Small intestine (tissue), 7 donors: ENCODE data around the gene STAMBP. TPM values are rescaled to one million over a fixed set of nuclear protein-coding genes. Genes with fewer than 3 reads are reported as not detected.
"Not testable (repeated sequence)": the region's sequence is repeated elsewhere in the genome, so short reads cannot be mapped to it uniquely, and the experiment has no call there.

Source experiments
- DNase-seq, 2 donors: peaks; one replicate each; pipeline versions ENCODE4 v3.0.0 to v3.0.0-alpha.2; 2013
- FAIRE-seq: peaks from 2 replicates; lab custom pipeline; 2012; peaks lifted over from hg19 to GRCh38; lab: Jason Lieb, UNC
- H3K27ac ChIP-seq, 3 donors: one replicate each; pipeline ENCODE4 v1.5.1; 2013; ENCODE audit warnings: low read length in 2 of 3, mild to moderate bottlenecking in 2 of 3, control low read depth in 1 of 3, inconsistent platforms in 1 of 3, low read depth in 1 of 3, moderate library complexity in 1 of 3
- H3K27me3 ChIP-seq, 3 donors: one replicate each; pipeline ENCODE4 v1.6.1; 2013; ENCODE audit warnings: low read length in 3 of 3, inconsistent platforms in 1 of 3; ENCODE audit not compliant: control insufficient read depth in 3 of 3, insufficient read depth in 3 of 3
- H3K36me3 ChIP-seq, 3 donors: one replicate each; pipeline ENCODE4 v1.6.1; 2013; ENCODE audit warnings: low read length in 3 of 3, inconsistent platforms in 1 of 3, low read depth in 1 of 3, mild to moderate bottlenecking in 1 of 3, moderate library complexity in 1 of 3; ENCODE audit not compliant: control insufficient read depth in 3 of 3, insufficient read depth in 2 of 3
- H3K4me1 ChIP-seq, 3 donors: one replicate each; pipeline ENCODE4 v1.6.1; 2013; ENCODE audit warnings: low read length in 2 of 3, inconsistent platforms in 1 of 3, low read depth in 1 of 3, mild to moderate bottlenecking in 1 of 3, moderate library complexity in 1 of 3; ENCODE audit not compliant: control insufficient read depth in 3 of 3, insufficient read depth in 2 of 3
- H3K4me3 ChIP-seq, 3 donors: one replicate each; pipeline ENCODE4 v1.5.1; 2013; ENCODE audit warnings: low read length in 3 of 3, control low read depth in 1 of 3, inconsistent platforms in 1 of 3, low read depth in 1 of 3, mild to moderate bottlenecking in 1 of 3, moderate library complexity in 1 of 3
- H3K9me3 ChIP-seq, 2 donors: one replicate each; pipeline ENCODE4 v1.6.1; 2013; ENCODE audit warnings: low read depth in 1 of 2, low read length in 1 of 2; ENCODE audit not compliant: control insufficient read depth in 2 of 2, insufficient read depth in 1 of 2
- WGBS, 3 donors: extraction: QIAGEN DNeasy Blood & Tissue Kit; methylation state at CpG; one replicate each; pipeline ENCODE4 v1.1.7; 2013; 5-methylcytosine and 5-hydroxymethylcytosine counted together
- polyA plus RNA-seq, 4 donors: library from polyadenylated mRNA; stranded (reverse) in 3 of 4; unstranded in 1 of 4; fragments of 200-250 nt in 3 of 4; fragments of 120-200 nt in 1 of 4; gene quantifications; one replicate each; pipeline versions ENCODE4 v1.2.1 to v1.2.3, GENCODE V29; 2013
- donor health status: healthy with polysubstance abuse.
- donor health status: control.
- donor health status: control.
- donor health status: Bipolar disorder and iron deficiency.
- donor health status: healthy.

Gene STAMBP
- polyA plus RNA-seq, 4 donors, result 30.3 to 51.4 (median 40.1) TPM

DNA sequence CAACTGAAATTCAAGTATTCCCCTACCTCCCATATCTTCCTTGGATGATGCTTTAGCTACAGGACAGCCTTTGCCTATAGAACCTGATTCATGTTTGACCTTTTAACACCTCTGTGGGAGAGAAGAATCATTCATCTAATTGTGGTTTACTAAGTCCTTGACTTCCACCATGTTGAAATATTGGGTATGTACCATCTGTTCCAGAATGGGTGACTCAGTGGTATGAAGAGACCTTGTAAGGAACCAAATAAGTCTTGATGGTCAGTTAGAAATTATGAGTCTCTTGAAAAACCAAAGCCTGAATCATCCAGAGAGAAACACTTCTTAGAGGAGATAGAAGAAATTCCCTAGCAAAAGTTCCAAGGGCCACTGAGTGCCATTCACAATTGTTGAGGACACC, 27.5 kb downstream of the STAMBP start:
- Histone ChIP-seq H3K4me1 (peaks cover 0 to 1% (median 0%) of the 10 kb centered on the region in 3 donors), H3K27ac (no peak overlapping the region), H3K27me3 (no peaks in the 10 kb centered on the region), H3K9me3 (no peaks in the 10 kb centered on the region), H3K36me3 (peaks cover 20 to 36% (median 36%) of the 10 kb centered on the region in 3 donors), H3K4me3 (no peak overlapping the region)
- FAIRE-seq, result no peak
- DNase-seq, result no peak

DNA sequence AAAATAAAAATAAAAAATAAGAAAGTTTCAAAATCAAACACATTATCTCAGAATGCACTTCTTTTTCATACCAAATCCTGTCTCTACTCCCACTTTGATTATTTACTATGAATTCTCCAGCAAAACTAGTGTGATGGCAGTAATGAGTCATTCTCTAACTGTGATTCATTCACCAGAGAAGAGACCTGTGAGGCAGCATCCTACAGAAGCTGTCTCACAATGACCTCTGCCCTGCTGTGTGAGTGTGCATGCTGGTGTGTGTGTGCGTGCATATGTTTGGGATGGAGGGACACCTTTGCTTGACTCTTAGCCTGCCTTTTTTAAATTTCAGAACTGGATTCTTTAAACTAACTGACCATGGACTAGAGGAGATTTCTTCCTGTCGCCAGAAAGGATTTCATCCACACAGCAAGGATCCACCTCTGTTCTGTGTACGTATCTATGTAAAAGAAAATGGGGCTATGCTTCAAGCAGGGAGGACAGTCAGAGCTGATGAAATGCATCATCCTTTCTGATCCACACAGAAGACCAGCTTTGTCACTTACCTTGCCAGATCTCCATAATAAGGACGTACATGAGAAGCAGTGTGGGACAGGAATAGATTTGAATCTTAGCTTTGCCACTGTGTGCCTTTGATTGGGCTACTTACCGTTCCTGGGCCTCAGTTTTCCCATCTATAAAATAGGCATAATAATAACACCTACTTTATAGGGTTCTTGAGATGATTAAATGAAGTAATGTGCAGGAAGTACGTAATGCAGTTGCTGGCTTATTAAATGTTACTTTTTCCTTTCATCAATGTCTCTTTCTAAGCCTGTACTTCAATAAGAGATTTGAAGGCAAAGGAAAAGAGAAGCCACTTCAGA, 31.2 kb downstream of the STAMBP start:
- H3K9me3 ChIP-seq, result no peaks in the 10 kb centered on the region
- H3K36me3 ChIP-seq, result peaks cover 15 to 34% (median 34%) of the 10 kb centered on the region in 3 donors
- WGBS, 3 donors, result 85 to 91% (median 90%) methylated on average over 6 of the region's 6 CpGs

DNA sequence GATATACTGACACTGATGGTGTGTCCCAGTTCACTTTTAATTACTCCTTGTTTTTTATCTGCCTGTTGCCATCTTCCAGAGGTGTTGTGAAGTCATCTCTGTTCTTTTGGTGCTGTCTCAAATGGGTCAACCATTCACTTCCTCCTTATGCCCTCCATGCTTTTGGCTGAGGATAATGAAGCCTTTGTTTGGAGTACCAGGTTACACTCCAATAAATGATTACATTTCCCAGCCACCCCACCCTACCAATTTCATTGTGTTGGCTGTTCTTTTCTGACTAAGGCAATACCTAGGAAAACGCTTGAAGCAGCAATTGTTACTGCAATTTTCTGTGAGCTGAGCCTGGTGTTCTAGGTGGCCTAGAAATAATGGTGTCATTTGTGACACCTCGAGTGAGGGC, 34.2 kb downstream of the STAMBP start:
- 12 to 70% (median 49%) methylated on average over 2 of the region's 2 CpGs for WGBS, 3 donors
- no peaks in the 10 kb centered on the region for H3K4me1 ChIP-seq
- no peaks in the 10 kb centered on the region for H3K9me3 ChIP-seq
- FAIRE-seq, result no peak
- no peaks in the 10 kb centered on the region for H3K27me3 ChIP-seq
- H3K27ac ChIP-seq, result no peak overlapping the region
- H3K4me3 ChIP-seq, result no peak overlapping the region
- H3K36me3 ChIP-seq, result peaks cover 9 to 30% (median 26%) of the 10 kb centered on the region in 3 donors
- DNase-seq, result no peak

More for the DNA sequence above, 31.2 kb downstream of the STAMBP start:
- Histone ChIP-seq H3K27ac (no peak overlapping the region), H3K27me3 (no peaks in the 10 kb centered on the region), H3K4me3 (no peak overlapping the region), H3K4me1 (no peaks in the 10 kb centered on the region)
- DNase-seq (no peak), FAIRE-seq (no peak)

DNA sequence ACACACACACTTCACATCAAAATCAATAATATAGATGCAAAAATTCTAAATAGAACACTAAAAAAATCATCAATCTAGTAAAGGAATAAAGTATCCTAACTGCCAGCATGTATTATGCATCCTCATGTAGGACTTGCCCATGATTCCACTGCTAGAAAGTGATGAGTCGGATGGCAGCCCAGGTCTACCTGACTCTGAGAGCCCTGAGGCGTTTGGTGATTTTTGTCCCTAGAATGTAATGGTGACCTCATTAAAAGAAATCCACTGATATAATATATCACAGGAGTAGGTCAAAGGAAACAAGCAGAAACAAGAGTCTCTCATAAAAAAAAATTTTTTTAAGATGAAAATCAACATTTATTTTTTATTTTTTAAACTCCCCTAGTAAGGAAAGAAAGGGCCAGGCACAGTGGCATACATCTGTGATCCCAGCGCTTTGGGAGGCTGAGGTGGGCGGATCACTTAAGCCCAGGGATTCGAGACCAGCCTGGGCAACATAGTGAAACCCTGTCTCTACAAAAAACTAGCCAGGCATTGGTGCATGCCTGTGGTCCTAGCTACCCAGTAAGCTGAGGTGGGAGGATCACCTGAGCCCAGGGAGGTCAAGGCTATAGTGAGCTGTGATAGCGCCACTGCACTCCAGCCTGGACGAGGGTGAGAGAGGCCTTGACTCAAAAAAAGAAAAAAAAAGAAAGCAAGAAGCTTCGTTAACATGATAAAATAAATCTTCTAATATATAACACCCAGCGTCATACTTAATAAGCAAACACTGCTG, 39.6 kb downstream of the STAMBP start:
- WGBS, 3 donors, result 88 to 93% (median 89%) methylated on average over 9 of the region's 9 CpGs
- no peaks in the 10 kb centered on the region for H3K27me3 ChIP-seq
- DNase-seq (no peak), FAIRE-seq (no peak)
- H3K36me3 ChIP-seq, result peaks cover 8 to 19% (median 12%) of the 10 kb centered on the region in 3 donors
- H3K9me3 ChIP-seq, result no peaks in the 10 kb centered on the region
- H3K27ac ChIP-seq, result no peak overlapping the region
- H3K4me1 ChIP-seq, result no peaks in the 10 kb centered on the region
- H3K4me3 ChIP-seq, result no peak overlapping the region

DNA sequence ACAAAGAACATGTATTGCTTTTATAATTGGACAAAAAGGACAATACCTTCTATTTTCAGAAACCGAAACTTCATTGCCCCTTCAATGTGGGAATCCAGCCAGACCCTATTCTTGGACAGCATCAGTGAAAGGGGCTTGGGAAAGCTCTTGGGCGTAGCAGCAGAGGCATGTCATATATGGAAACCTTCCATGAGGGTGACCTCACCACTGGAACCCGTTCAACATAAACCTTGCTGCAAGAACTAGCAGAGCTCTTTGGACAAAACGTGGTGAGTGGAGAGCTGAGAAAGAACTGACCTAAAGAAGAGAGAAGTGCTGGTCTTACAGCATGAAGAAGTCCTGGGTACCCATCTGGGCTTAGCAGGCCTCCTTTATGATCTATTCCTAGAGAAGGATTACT, 41.3 kb downstream of the STAMBP start:
- Histone ChIP-seq H3K4me3 (no peak overlapping the region), H3K36me3 (peaks cover 3 to 11% (median 10%) of the 10 kb centered on the region in 3 donors), H3K9me3 (no peaks in the 10 kb centered on the region), H3K27me3 (no peaks in the 10 kb centered on the region), H3K27ac (peak overlapping the region in 2 of 3 donors; percentile 25 to 52), H3K4me1 (no peaks in the 10 kb centered on the region)
- DNase-seq, result peak in 1 of 2 donors; percentile 50
- no peak for FAIRE-seq
- WGBS, 3 donors, result 61 to 79% (median 77%) methylated on average over 4 of the region's 4 CpGs

DNA sequence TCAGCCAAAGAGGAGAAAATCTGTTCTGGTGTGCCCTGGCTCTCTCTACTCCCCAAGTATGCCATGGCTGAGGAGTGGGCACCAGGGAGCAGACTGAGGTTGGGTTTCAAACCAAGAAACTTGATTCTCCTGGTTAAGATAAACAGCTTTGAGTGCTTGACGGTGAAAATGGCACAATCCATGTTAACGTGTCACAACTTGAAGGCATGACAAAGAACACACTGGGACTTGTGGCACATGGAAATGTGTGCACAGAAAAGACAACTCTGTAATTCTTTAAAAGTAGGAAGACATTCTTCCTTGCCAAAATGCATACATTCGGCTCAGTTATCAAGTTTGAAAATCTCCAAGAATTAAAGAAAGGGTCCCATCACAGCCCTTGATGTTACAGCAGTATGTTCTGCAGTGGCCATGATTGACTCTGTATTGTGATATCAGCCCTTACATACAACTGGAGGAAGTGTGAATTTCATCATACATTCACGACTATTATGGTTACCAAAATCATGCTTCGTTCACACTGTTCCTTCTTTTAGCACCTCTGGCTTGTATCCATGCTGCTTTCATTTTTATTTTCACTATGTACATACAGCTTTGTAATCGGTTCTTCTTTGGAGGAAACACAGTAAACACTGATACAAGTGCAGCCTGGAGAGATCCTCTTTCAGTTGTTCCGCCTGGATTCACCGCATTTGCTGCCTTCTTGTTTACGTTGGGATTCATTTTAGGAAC, 48.5 kb downstream of the STAMBP start:
- 37 to 51% (median 50%) methylated on average over 9 of the region's 9 CpGs for WGBS, 3 donors
- FAIRE-seq, result no peak
- H3K27ac ChIP-seq, result no peak overlapping the region

DNA sequence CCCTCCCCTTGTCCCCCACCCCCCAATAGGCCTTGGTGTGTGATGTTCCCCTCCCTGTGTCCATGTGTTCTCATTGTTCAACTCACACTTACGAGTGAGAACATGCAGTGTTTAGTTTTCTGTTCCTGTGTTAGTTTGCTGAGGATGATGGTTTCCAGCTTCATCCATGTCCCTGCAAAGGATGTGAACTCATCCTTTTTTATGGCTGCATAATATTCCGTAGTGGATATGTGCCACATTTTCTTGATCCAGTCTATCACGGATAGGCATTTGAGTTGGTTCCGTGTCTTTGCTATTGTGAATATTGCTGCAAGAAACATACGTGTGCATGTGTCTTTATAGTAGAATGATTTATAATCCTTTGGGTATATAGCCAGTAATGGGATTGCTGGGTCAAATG, 49.2 kb downstream of the STAMBP start:
- H3K4me3 ChIP-seq, H3K27ac ChIP-seq, H3K4me1 ChIP-seq, H3K36me3 ChIP-seq, H3K9me3 ChIP-seq, H3K27me3 ChIP-seq, DNase-seq, FAIRE-seq: not testable (repeated sequence)
- WGBS, 3 donors, result 92 to 99% (median 95%) methylated on average over 5 of the region's 5 CpGs

More for the DNA sequence above, 48.5 kb downstream of the STAMBP start:
- H3K36me3 ChIP-seq, result peaks cover 0 to under 1% (median 0%) of the 10 kb centered on the region in 3 donors
- H3K4me1 ChIP-seq, result no peaks in the 10 kb centered on the region
- no peak for DNase-seq
- H3K4me3 ChIP-seq, result no peak overlapping the region
- no peaks in the 10 kb centered on the region for H3K9me3 ChIP-seq
- no peaks in the 10 kb centered on the region for H3K27me3 ChIP-seq

DNA sequence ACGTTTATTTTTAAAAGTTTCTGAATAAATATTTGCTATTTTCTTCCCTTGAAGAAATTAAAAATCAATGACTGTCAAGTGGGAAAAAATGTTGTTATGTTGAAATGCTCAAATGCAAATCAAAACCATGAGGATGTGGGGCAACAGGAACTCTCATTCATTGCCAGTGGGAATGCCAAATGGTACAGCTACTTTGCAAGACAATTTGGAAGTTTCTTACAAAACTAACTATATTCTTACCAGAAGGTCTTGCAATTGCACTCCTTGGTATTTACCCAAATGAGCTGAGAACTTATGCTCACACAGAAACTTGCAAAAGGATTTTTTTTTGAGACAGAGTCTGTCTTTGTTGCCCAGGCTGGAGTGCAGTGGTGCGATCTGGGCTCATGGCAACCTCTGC, 56.6 kb downstream of the STAMBP start:
- FAIRE-seq, result no peak
- WGBS, 3 donors, result 56 to 61% (median 60%) methylated on average over 2 of the region's 2 CpGs

More for the DNA sequence above, 56.6 kb downstream of the STAMBP start:
- H3K27me3 ChIP-seq, result no peaks in the 10 kb centered on the region
- H3K36me3 ChIP-seq, result no peaks in the 10 kb centered on the region
- no peaks in the 10 kb centered on the region for H3K4me1 ChIP-seq
- H3K27ac ChIP-seq, result no peak overlapping the region
- no peak overlapping the region for H3K4me3 ChIP-seq
- no peak for DNase-seq
- no peaks in the 10 kb centered on the region for H3K9me3 ChIP-seq
